ENCODE results near the gene EMC9.

- no peak for TF ChIP-seq CTCF (IDR thresholded peaks at IDR 0.05)
- TF ChIP-seq EP300 (IDR thresholded peaks at IDR 0.05): no peak
- no peak for TF ChIP-seq POLR2A (IDR thresholded peaks at IDR 0.05)
These were observed 17.7 kb downstream of the EMC9 start for GRCh38 chr14:24123424-24124417.

All from upper lobe of left lung (tissue), 4 donors.